GM19035 (cell line): ENCODE measurements around the gene ATF7IP.
A peak's percentile ranks its signal among the peaks of the same experiment; 100 is the strongest.
"Not testable (repeated sequence)": the region's sequence is repeated elsewhere in the genome, so short reads cannot be mapped to it uniquely, and the experiment has no call there.

Experiments used
- ATAC-seq: cut with Tn5 transposase; IDR thresholded peaks from one replicate; pipeline ENCODE4 v1.9.1; 2021; ENCODE audit not compliant: unreplicated experiment

The ATF7IP gene

DNA sequence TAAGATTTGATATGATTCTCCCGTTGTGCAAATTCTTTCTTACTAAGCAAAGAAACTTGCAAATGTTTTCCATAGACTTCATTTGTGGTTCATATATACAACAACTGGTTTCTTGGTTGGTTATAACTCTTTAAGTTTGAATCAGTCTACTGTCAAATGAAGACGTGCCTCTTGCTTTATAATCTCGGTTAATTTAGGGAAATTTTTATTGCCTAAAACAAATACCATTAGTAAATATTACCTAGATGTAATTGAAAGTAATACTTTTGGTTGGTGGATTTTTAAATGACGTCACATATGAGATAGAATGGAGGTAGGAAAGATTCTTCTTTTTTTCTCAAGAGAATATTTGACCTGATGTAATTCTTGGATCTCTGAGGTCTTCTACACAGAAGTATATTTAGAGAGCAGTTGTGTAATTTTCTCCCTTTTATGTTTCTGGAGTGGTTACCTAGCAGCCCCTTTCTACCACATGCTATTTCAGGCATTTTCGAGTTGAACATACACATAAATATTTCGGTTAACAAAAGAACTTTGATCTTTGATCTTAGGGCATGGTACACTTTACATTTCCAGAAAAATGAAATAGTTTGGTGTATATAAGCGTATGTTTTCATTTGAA is 1.7 kb downstream of the ATF7IP start:
- ATAC-seq: peak; percentile 41

DNA sequence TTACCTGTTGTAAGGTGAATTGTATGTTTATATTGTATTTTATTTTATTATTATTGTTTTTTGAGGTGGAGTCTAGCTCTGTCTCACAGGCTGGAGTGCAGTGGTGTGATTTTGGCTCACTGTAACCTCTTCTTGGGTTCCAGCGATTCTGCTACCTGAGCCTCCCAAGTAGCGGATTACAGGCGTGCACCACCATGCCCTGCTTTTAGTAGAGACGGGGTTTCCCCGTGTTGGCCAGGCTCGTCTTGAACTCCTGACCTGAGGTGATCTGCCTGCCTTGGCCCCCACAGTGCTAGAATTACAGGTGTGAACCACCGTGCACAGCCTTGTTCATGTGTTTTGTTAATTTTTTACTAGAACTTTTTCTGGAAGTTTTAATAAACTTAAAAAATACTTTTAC is 3.8 kb downstream of the ATF7IP start:
- ATAC-seq: no peak

DNA sequence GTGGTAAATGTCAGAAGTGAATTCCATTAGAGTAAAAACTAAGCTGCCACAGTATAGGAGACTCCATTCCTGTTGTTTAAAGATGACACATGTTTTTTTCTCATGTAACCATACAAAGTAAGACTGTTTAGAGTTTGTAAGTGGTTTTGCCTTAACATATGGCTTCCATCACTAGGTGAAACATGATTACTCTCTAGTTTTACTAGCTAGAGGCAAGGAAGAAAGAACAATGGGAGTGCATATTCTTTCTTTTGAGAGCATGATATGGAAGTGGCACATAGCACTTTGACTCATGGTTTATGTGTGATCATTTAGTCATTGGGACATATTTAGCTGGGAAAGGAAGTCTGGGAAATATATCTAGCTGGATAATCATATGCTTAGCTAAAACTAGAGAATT is 7.7 kb downstream of the ATF7IP start:
- ATAC-seq: no peak

DNA sequence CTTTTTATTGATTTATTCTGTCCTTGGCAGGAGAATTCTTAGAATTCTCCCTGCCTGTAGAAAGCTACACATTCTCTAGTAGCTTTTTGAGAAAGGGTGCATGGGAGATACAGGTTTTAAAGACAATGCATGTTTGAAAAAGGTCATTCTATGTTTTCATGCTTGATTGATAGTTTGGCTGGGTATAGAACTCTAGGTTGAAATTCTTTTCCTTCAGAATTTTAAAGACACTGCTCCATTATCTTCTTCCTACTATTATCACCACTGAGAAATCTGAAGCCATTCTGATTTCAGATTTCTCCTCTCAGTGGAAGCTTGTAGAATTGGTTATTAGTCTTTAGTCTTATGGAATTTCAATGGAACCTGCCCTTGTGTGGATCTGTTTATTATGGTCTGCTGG is 14.0 kb downstream of the ATF7IP start:
- ATAC-seq: no peak

DNA sequence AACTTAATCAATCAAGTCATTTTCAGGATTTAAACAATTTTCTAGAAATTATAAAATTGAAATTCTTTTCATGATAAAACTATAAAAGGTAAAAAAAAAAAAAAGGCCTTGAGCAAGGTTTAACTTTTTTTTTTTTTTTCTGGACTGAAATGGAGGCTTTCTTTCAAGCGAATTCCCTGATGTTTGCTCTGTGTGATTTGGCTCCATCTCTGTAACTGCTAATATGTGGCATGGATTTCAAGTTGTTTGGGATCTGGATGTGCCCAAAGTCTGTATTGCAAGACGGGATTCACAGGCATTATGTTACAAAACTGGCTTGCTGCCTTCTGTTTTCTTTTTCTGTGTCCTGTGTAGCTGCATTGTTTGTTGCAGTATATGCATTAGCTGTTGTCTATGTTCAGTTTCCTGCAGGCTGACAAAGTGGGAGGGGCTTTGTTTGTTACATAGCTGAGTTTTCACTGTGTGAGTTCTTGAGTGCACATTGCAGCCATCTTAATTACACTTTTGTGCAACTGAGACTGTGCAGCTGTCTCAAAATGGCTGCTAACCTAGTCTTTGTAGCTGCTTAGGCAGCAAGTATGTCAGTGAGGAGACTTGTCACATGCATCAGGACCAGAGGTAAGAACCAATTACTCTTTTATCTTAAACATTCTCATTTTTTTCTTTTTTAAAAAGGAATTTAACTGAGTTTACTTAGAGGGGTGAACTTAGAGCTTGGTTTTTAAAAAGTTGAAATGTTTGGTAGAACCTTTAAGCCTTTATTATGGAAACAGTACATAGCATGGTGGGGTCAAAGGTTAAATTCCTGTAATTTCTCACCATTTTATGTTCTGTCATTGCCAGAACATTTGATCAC is 19.5 kb downstream of the ATF7IP start:
- peak; percentile 95 for ATAC-seq

DNA sequence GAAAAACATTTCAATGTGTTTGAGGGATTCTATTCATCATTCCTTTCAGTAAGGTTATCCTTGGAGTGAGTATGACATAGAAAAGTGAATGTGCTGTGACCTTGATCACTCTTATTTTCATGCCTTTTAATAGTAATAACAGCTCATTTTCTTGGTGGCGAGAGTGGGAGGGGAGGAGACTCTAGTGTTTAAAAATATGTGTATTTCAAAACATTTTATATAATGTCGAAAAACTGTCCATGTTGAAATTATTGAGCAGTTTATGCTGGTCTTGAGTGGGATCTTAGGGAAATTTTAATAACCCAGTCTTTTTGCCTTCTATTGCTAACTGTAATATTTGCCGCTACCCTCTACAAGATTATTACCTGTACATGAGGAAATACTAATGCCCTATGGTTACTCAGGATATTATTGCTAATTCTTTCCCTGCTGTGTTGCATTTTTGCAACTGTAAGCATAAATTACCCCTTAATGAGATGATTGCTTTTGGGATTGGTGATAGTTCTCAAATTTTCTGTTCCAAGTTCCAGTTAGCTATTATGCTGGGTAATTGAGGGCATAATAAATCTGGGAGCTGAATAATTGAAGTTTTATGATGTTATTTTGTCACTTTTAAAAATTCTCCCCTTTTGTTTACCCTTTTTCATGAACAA is 21.9 kb downstream of the ATF7IP start:
- ATAC-seq: no peak

DNA sequence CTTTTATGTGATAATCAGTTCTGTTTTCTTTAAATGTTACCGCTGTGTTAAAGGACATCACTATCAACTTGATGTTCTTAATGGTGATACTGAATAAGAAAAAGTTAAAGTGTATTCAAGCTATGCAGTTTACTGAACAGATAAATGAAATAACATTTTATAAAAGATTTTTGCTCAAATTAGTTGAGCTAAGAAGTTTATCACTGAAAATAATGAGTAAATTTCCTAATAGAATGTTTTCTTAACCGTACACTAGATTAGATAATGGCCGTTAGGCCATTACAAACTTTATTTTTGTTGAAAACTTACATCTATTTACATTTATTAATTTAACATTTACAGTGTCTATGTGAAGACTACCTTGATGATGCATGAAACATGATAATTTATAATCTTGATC is 25.0 kb downstream of the ATF7IP start:
- no peak for ATAC-seq

DNA sequence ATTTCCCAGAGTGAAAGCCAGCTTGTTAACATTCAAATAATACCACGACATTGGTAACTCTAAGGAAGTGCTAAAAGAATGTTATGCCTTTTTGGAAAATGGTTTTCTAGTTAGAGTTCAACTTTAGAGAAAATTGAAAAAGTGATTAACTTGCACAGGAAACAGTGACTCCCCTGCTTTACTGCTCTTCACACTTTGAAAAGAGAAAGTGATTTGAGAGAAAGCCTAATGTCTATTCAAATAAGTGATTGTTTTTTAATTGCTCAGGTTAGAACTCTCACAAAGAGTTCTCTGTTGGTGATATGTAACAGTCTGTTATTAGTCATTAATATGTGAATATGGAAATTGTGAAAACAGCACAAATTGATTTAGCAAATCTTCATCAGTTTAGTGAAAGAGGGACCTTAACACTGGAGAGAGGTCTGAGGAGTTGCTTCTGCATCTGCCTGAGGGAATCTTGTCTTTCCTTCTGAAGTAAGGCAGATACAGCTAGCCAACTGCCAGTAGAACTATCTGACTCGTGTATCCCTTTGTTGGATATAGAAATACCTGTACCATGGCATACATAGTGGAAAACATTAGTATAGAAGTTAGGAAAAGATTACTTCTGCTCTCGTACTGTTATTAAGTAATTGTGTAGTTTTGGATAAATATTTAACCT is 25.5 kb downstream of the ATF7IP start:
- no peak for ATAC-seq

DNA sequence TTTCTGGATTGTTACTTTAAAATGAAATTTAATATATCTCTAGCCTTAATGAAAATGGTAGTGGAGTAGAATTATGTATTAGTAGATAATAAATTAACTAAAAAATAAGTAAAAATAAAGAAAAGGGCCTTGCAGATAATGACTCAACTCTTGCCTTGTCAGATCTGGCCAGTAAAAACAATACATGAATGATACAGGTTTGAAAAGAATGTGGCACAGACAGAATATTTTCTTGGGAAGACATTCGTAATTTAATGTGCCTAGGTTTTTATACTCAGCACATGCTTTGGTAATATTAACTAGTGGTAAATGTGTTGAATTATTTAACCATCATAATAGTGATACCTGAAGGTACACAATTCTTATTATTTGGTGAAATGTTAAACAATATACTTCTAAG is 28.3 kb downstream of the ATF7IP start:
- ATAC-seq: no peak

DNA sequence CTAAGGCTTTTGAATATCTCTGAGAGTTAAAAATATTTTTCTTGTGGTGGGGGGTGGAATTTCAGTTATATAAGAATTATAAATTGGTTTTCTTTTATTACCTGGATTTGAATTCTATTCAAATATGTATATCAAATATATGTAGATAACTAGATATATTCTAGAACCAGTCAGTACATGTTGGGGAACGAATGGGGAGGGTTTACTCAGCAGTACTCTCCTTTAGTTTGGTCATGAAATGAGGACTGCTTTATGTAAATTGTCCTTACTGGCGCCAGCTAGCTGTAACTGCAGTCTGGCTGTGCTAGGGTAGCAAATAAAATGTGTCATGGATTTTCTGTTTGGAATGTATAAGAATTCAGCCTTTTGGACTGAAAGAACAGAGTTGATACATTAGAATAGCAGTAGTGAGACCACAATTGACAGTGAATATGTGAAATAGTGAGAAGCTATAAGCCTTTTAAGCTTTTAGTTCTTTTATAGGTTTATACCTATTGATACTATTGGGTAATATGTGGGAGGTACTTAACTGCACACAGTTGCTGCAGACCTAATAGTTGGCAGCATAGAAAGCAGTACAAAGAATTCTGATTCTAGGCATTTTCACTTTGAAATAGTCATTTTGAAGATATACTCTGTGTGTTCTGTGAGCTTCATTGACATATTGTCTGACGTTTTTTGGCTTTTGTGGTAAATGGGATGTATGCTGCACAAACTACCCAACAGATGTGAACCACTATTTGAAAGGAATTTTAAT is 29.0 kb downstream of the ATF7IP start:
- peak; percentile 77 for ATAC-seq

DNA sequence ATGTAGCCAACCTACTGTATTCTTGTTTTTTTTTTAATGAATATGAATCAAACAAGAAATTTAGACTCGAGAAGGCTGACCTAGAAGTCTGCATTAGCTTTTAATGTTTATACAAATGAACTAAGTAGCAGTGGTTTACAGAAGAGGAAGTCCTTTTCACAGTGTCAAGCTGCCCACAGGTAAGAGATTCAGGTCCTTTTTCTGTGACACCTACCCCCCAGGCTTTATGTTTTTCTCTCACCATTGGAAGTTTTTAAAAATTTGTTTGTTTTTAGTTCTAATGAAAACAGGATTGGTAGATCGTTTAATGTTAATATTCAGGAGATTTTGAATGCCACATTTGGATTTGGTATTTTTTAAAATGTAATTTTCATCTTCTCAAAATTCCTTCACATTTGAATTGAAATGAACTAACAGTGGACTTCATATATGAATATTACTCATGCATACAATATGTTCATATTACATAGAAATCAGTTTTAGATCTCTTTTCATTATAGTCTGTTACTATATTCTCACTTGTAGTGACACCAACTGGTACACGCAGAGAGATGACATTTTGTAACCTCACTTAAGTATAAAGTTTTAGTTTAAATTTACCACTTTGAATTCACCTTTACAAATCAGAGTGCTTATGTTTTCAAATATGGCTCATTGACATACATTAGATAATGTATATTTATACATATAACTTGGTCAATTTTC is 29.7 kb downstream of the ATF7IP start:
- ATAC-seq: peak; percentile 47

DNA sequence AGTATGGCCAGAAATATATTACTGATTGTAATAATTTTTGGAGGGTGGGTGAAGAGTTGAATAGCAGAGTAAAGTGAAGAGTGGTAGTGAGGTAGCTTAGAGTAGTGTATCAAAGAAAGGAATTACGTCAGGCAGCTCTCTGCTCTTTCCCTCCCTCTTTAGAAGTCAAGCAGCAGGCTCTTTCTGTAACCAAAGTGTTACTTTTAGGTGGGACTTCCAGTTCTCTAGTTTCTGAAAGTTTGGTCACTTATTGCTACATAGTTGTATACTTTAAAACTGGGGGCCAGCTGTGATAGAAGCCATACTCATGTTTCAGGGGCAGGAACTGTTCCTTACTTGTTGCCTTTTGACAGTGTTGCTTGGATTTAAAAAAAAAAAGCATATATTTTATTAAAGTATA is 30.6 kb downstream of the ATF7IP start:
- ATAC-seq: peak; percentile 50

DNA sequence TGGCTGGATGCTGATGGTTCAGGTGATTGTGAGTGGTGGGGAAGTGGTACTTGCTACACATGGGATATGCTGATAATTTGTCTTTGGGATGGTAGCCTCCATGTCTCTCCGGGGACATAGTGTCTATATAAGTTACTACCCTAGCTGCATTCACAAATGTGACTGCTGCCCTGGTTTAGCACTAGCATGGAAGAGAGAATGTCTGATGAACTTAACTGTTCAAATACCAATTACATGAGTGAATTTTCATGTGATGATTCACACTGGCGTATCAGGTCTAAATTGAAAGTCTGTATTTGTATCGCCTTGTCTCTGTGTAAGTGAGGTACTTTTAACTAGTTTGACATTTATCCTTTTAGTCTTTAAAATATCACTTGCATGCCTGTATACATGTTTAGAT is 34.4 kb downstream of the ATF7IP start:
- ATAC-seq: no peak

DNA sequence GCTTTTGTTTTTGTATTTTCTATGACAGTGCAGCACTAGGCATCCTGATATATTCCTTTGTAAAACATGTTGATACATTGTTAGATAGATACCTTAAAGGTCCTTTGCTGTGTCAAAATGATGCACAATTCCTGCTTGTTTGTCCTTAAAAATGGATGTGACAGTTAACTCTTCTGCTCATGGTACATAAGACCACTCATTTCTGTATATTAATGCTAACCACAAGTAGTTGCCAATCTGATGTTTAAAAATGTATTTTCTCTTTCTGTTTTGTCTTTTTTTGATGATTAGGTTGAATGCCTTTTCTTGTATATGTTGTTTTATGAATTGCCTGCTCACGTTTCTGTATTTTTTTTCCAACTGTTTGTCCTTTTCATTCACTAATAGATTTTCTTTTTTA is 35.1 kb downstream of the ATF7IP start:
- no peak for ATAC-seq

DNA sequence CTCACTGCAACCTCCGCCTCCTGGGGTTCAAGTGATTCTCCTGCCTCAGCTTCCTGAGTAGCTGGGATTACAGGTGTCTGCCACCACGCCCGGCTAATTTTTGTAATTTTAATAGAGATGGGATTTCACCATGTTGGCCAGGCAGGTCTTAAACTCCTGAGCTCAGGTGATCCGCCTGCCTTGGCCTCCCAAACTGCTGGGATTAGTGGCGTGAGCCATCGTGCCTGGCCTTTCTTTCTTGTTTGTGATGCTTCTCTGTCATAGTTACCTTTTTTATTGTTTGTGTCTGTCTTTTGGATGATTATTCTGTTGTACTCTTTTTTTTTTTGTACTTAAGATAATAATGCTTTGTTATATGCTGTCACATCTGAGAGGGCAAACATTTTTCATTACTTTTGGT is 35.8 kb downstream of the ATF7IP start:
- ATAC-seq: not testable (repeated sequence)

DNA sequence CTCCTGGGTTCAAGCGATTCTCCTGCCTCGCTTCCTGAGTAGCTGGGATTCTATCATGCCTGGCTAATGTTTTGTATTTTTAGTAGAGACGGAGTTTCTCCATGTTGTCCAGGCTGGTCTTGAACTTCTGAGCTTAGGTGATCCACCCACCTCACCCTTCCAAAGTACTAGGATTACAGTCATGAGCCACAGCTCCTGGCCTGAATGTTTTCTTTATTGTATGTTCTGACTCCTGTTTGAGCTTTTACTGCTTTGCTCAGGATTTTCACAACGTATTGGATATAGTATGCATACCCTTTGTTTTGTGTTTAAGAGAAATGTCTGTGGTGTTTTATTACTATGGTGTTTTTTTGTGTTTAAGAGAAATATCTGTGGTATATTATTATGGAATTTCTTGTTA is 37.2 kb downstream of the ATF7IP start:
- no peak for ATAC-seq

DNA sequence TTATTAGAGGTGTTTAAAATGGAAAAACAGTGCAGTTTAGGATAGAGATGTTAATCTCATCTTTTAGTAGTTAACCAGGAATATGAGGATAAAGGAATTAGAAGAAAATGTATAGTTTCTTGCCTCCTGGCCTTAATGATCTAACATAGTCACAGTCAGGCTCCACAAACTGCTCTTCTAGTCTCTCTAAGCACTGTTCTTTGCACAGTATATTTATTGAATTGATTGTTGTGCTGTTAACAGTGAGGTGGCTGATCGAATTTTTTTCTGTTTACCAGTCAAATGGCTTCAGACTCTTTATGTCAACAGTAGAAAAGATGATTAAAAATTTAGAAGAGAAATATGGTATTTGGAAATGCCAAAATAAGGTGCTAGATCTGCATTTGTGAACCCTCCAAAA is 37.8 kb downstream of the ATF7IP start:
- no peak for ATAC-seq

DNA sequence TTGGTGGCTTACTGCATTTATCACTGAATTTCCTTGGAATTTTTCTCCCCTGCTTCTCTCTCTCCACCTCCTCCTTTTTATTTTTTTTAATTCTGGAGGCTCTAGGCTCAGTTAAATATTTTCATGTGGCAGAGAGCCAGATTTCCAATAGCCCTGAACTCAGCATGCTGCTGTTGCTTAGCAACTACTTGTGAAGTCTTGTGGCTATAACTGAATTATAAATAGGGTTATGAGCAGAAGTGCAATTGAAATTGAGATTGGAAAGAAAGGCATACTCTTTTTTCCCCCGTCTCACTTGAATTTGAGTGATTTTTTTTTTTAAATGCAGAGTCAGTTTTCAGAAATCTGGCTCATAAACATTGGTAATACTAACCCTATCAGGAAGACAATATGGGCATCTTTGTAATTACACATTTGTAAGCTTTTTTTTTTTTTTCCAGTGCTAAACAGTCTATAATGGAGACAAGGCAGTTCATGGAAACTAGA is 38.3 kb downstream of the ATF7IP start:
- no peak for ATAC-seq

DNA sequence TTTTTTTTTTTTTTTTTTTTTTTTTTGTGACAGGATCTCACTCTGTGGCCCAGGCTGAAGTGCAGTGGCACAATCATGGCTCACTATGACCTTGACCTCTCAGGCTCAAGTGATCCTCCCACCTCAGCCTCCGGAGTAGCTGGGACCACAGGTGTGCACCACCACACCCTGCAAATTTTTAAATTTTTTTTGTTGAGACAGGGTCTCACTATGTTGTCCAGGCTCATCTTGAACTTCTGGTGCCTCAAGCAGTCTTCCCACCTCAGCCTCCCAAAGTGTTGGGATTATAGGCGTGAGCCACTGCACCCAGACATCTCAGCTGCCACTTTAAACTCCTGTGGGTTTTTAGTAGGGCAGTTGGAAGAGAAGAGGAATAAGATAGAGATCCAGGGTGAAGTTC is 39.9 kb downstream of the ATF7IP start:
- not testable (repeated sequence) for ATAC-seq

DNA sequence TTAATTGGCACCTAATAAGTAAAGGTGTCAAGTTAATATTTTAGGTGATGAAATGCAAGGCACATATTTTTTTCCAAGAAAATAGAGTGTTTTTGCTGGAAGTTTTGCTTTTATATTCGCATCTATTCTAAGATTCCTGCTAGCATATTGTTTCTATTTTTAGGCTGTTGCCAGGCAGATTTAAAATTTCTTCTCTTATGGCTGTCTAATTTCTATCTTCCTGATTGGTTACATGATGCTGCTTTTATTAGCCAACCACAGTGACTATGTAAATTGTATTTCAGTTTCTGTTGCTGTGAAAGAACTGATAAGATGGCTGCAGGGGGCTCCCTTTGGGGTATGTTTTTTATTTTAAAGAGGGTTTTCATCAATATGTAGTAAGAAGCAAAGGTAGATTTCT is 42.7 kb downstream of the ATF7IP start:
- ATAC-seq: no peak
